ENCODE measurements around the gene OVOL3.

The OVOL3 gene

DNA sequence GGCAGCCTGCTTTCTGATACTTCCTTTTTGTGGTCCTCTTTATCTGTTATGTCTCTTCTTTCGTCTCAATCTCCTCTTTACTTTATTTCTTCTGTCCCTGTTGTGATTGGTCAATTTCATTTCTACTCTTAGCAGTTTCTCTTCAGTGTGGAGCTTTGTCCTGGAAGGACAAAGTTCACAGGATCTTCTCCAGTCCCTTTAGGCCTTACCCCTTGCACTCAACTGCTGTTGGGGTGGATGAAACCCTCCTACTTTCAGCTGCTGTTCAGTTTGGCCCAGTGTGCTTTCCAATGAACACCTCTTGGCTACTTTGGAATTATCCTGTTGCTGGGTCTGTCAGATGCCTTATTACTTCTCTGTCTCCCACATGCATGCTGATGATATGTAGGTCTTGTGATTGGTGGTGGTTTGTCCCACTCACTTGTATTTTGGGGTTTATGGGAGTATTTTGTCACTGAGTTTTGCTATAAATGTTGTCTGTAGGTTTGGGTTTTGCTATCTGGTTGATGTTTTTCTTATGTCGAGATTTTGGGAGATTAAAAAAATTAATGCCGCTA, 31.5 kb upstream of the OVOL3 start:
- Histone ChIP-seq H3K27ac (ENCODE audit: low read length) (no peak overlapping the region), H3K4me2 (ENCODE audit: insufficient read depth, low read length) (no peak overlapping the region), H2AFZ (ENCODE audit: low read depth, low read length) (no peak overlapping the region), H3K4me3 (ENCODE audit: low read depth in 1 of 2, low read length in 2 of 2) (no peak overlapping the region), H4K20me1 (ENCODE audit: insufficient read depth, low read length) (peaks cover 8% of the 10 kb centered on the region), H3K79me2 (ENCODE audit: insufficient read depth, low read length) (peaks cover 9% of the 10 kb centered on the region), H3K9me3 (ENCODE audit: insufficient read depth, low read length, severe bottlenecking) (no peaks in the 10 kb centered on the region), H3K36me3 (ENCODE audit: insufficient read depth, low read length) (peaks cover 89% of the 10 kb centered on the region), H3K9ac (ENCODE audit: low read depth, low read length) (no peak overlapping the region), H3K4me1 (ENCODE audit: insufficient read depth, low read length) (no peaks in the 10 kb centered on the region), H3K27me3 (ENCODE audit: insufficient read depth, low read length, poor library complexity) (no peaks in the 10 kb centered on the region)
- DNase-seq (no peak), ATAC-seq (ENCODE audit: insufficient read depth, low read depth) (no peak)
- TF ChIP-seq EZH2 (IDR thresholded peaks at IDR 0.05; ENCODE audit: borderline replicate concordance, low read depth, low read length, severe bottlenecking), result no peak
- TF ChIP-seq, protein P1, sequence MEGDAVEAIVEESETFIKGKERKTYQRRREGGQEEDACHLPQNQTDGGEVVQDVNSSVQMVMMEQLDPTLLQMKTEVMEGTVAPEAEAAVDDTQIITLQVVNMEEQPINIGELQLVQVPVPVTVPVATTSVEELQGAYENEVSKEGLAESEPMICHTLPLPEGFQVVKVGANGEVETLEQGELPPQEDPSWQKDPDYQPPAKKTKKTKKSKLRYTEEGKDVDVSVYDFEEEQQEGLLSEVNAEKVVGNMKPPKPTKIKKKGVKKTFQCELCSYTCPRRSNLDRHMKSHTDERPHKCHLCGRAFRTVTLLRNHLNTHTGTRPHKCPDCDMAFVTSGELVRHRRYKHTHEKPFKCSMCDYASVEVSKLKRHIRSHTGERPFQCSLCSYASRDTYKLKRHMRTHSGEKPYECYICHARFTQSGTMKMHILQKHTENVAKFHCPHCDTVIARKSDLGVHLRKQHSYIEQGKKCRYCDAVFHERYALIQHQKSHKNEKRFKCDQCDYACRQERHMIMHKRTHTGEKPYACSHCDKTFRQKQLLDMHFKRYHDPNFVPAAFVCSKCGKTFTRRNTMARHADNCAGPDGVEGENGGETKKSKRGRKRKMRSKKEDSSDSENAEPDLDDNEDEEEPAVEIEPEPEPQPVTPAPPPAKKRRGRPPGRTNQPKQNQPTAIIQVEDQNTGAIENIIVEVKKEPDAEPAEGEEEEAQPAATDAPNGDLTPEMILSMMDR (IDR thresholded peaks at IDR 0.05; ENCODE audit: borderline replicate concordance, extremely low read depth, low read length, poor library complexity, severe bottlenecking), result no peak

DNA sequence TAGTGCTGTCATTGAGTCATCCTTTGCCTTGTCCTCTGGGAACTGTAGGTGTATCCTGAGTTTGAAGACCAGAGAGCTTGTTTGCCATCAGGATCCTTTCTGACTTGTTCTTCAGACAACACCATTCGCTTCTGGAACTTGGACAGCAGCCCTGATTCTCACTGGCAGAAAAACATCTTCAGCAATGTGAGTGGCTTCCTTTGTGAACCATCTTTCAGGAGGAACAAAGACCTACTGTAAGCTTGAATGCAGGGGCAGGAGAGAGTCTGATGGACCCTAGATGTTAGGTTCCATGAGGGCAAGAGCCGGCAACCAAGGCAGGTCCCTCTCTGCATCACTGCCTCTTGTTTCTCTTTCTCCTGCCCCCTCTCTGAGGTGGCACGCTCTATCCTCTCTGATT, 29.6 kb upstream of the OVOL3 start:
- Histone ChIP-seq H2AFZ (ENCODE audit: low read depth, low read length) (no peak overlapping the region), H3K4me2 (ENCODE audit: insufficient read depth, low read length) (no peak overlapping the region), H4K20me1 (ENCODE audit: insufficient read depth, low read length) (peaks cover 16% of the 10 kb centered on the region), H3K9me3 (ENCODE audit: insufficient read depth, low read length, severe bottlenecking) (no peaks in the 10 kb centered on the region), H3K4me1 (ENCODE audit: insufficient read depth, low read length) (no peaks in the 10 kb centered on the region), H3K9ac (ENCODE audit: low read depth, low read length) (no peak overlapping the region), H3K4me3 (ENCODE audit: low read depth in 1 of 2, low read length in 2 of 2) (no peak overlapping the region), H3K27ac (ENCODE audit: low read length) (no peak overlapping the region), H3K79me2 (ENCODE audit: insufficient read depth, low read length) (peaks cover 10% of the 10 kb centered on the region), H3K27me3 (ENCODE audit: insufficient read depth, low read length, poor library complexity) (no peaks in the 10 kb centered on the region), H3K36me3 (ENCODE audit: insufficient read depth, low read length) (peaks cover 90% of the 10 kb centered on the region)
- ATAC-seq (ENCODE audit: insufficient read depth, low read depth) (no peak), DNase-seq (no peak)
- TF ChIP-seq, protein P1 (IDR thresholded peaks at IDR 0.05; ENCODE audit: borderline replicate concordance, extremely low read depth, low read length, poor library complexity, severe bottlenecking), result no peak
- TF ChIP-seq EZH2 (IDR thresholded peaks at IDR 0.05; ENCODE audit: borderline replicate concordance, low read depth, low read length, severe bottlenecking), result no peak

DNA sequence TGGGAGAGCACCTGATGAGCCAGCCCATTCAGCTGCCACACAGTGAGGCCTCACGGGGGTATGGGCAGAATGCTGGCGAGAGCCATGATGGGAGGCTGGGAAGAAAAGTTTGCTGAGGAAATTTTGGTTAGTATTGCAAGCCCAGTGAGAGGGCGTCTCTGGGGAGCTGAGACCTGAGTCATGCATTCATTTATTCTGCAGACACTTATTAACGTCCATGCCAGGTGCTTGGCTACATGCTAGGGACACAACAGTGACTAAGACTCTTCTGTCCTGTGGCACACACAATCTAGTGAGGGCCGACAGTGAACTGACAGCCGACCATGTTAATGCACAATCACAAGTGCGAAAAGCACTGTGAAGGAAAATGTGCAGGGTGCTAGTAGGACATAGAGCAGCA, 29.0 kb upstream of the OVOL3 start:
- H2AFZ ChIP-seq (ENCODE audit: low read depth, low read length), result no peak overlapping the region
- TF ChIP-seq, protein P1 (IDR thresholded peaks at IDR 0.05; ENCODE audit: borderline replicate concordance, extremely low read depth, low read length, poor library complexity, severe bottlenecking), result no peak
- no peak for TF ChIP-seq EZH2 (IDR thresholded peaks at IDR 0.05; ENCODE audit: borderline replicate concordance, low read depth, low read length, severe bottlenecking)
- H3K36me3 ChIP-seq (ENCODE audit: insufficient read depth, low read length), result peaks cover 91% of the 10 kb centered on the region
- no peak for ATAC-seq (ENCODE audit: insufficient read depth, low read depth)
- H3K4me1 ChIP-seq (ENCODE audit: insufficient read depth, low read length), result no peaks in the 10 kb centered on the region
- no peaks in the 10 kb centered on the region for H3K27me3 ChIP-seq (ENCODE audit: insufficient read depth, low read length, poor library complexity)
- no peaks in the 10 kb centered on the region for H3K9me3 ChIP-seq (ENCODE audit: insufficient read depth, low read length, severe bottlenecking)
- no peak overlapping the region for H3K27ac ChIP-seq (ENCODE audit: low read length)
- peaks cover 16% of the 10 kb centered on the region for H4K20me1 ChIP-seq (ENCODE audit: insufficient read depth, low read length)
- H3K9ac ChIP-seq (ENCODE audit: low read depth, low read length), result no peak overlapping the region
- DNase-seq, result no peak
- no peak overlapping the region for H3K4me2 ChIP-seq (ENCODE audit: insufficient read depth, low read length)
- H3K4me3 ChIP-seq (ENCODE audit: low read depth in 1 of 2, low read length in 2 of 2), result no peak overlapping the region
- H3K79me2 ChIP-seq (ENCODE audit: insufficient read depth, low read length), result peaks cover 10% of the 10 kb centered on the region

All from DND-41 (cell line).